Measurements from ENCODE around the gene SLC22A9.

Gene SLC22A9

DNA sequence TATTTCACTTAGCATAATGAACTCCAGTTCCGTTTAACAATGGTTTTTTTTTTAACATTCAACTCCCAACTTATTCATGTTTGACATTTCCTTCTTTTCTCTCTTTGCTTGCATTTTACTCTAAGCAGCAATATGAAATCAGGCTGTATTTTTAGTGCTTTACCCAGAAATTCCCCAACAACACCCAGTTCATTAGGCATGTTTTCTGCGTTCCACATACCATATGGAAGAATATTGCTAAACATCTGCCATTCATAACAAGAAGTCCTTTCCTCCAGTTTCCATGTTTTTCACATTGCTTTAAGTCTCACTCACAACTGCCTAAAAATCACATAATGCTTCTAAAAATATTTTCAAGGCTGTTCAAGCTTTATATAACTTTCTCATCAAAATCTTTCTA lies 75.5 kb downstream of the SLC22A9 start:
- DNase-seq (ENCODE audit: low spot score) = no peak

DNA sequence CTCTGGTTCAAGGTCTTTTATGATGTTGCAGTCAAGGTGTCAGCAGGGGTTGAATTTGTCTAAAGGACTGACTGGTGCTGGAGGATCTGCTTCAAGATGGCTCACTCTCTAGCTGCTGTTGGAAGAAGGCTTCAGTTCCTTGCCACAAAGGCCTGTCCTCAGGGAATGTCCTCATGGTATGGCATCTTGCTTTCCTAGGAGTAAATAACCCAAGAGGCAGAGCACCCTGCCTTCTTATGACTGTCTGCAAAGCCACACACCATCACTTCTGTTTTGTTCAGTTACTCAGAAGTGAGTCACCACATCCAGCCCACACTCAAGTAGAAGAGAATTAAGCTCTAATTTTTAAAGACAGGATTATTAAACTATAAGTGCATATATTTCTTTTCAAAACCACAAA lies 76.1 kb downstream of the SLC22A9 start:
- no peak for DNase-seq (ENCODE audit: low spot score)

DNA sequence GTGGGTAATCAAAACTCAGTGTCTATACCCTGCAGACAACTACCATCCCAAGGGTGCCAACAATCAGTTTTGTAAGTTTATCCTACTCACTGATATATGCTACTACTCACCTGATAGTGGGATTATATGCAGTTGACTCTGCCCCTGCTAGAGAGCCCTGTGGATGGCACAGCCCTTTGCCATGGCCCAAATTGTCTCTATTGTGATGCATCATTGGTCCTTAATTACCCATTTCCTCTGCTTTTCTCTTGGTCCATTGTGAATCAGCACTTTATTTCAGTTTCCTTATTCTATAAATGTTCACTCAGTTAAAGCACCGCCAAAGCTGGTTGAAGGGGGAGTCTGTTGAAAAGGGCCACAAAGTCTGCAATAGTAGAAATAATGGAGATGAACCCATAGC lies 79.1 kb downstream of the SLC22A9 start:
- no peak for DNase-seq (ENCODE audit: low spot score)

DNA sequence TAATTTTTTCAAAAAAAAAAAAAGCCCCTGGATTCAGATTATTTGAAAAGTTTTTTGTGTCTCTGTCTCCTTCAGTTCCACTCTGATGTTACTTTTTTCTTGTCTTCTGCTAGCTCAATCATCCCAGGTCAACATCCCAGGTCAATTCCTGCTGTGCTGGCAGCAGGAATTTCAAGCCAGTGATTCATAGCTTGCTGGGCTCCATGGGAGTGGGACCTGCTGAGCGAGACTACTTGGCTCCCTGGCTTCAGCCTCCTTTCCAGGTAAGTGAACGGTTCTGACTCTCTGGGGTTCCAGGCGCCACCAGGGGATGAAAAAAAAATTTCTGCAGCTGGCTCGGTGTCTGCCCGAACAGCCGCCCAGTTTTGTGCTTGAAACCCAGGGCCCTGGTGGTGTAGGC lies 90.0 kb downstream of the SLC22A9 start:
- no peak for DNase-seq (ENCODE audit: low spot score)

Data from left forelimb (tissue), 1 donor.